HCT116 (cell line): ENCODE results near the gene ZKSCAN2. TPM values are rescaled to one million over a fixed set of nuclear protein-coding genes. Genes with fewer than 3 reads are reported as not detected.

Experiments
- ATAC-seq: fragments of 200-7000 bp; cut with Tn5 transposase; 2 replicates; pipeline ENCODE4 v1.9.1; 2020; ENCODE audit warnings: mild to moderate bottlenecking, moderate library complexity
- BruUV-seq: library from RNA; stranded (reverse); fragments of 400-500 nt; replicated peaks from 2 replicates; lab custom pipeline; 2021; lab: Mats Ljungman, UMichigan
- CTCF ChIA-PET: fragments of 300-600 bp; sonication (Branson Sonifier 250); formaldehyde crosslinking; loops from one replicate; lab custom pipeline; 2021; ENCODE audit warnings: antibody characterized with exemption; lab: Charles Lee
- POLR2A ChIA-PET: fragments of 300-600, 350-600 bp; sonication (Branson Sonifier 250); formaldehyde crosslinking; loops from one replicate; lab custom pipeline; 2021; ENCODE audit warnings: antibody characterized with exemption; lab: Charles Lee
- RAD21 ChIA-PET, 2 experiments: fragments of 300-600 bp; sonication (Branson Sonifier 250); formaldehyde crosslinking; loops; one replicate each; lab custom pipeline; 2023; ENCODE audit warnings: low total read pairs in 2 of 2; ENCODE audit not compliant: uncharacterized antibody in 2 of 2, unreplicated experiment in 2 of 2, low non-redundant PET in 1 of 2; lab: Charles Lee
- DNase-seq: peaks from one replicate; pipeline ENCODE4 v3.0.0-alpha.2; 2010; ENCODE audit warnings: low read depth, low spot score
- H2AFZ ChIP-seq: fragments of 200-600 bp; shearing (Covaris generic), sonication (generic); 2 replicates; pipeline ENCODE4 v1.6.1; 2017; ENCODE audit warnings: low read depth, mixed run types, mixed read lengths, antibody characterized with exemption, low read length; ENCODE audit not compliant: poor library complexity, severe bottlenecking
- H3K27ac ChIP-seq: 2 replicates; pipeline ENCODE4 v1.5.1; 2012; ENCODE audit warnings: low read depth, low read length
- H3K27me3 ChIP-seq: fragments of 200-600 bp; sonication (generic); 2 replicates; pipeline ENCODE4 v1.6.1; 2016; ENCODE audit warnings: mixed run types, low read length, mixed read lengths; ENCODE audit not compliant: insufficient read depth
- H3K36me3 ChIP-seq, 2 experiments: fragments of 200-500 bp in 1 of 2; fragments of 200-600 bp in 1 of 2; sonication (Bioruptor generic) in 1 of 2; sonication (generic) in 1 of 2; 2 replicates each; pipeline versions ENCODE4 v1.5.1 to v1.6.1; 2014 to 2016; ENCODE audit warnings: low read length in 2 of 2, inconsistent platforms in 1 of 2, mixed read lengths in 1 of 2, mixed run types in 1 of 2; ENCODE audit not compliant: insufficient read depth in 2 of 2, control insufficient read depth in 1 of 2
- H3K4me1 ChIP-seq, 2 experiments: fragments of 200-600 bp in 1 of 2; sonication (generic) in 1 of 2; 2 replicates each; pipeline versions ENCODE4 v1.5.1 to v1.6.1; 2012 to 2017; ENCODE audit warnings: low read length in 2 of 2, inconsistent platforms in 1 of 2, mild to moderate bottlenecking in 1 of 2, mixed read lengths in 1 of 2, mixed run types in 1 of 2, moderate library complexity in 1 of 2; ENCODE audit not compliant: insufficient read depth in 2 of 2, control insufficient read depth in 1 of 2
- H3K4me2 ChIP-seq: fragments of 200-600 bp; sonication (generic); 2 replicates; pipeline ENCODE4 v1.6.1; 2017; ENCODE audit warnings: mixed run types, low read length, mixed read lengths
- H3K4me3 ChIP-seq, 2 experiments: fragments of 200-600 bp in 1 of 2; sonication (generic) in 1 of 2; replicated peaks in 1 of 2; 2 replicates each; pipeline ENCODE4 v1.5.1; 2011 to 2016; ENCODE audit warnings: low read length in 2 of 2, control low read depth in 1 of 2, low read depth in 1 of 2, mild to moderate bottlenecking in 1 of 2, mixed read lengths in 1 of 2, mixed run types in 1 of 2
- H3K79me2 ChIP-seq: fragments of 200-600 bp; sonication (generic); 2 replicates; pipeline ENCODE4 v1.6.1; 2017; ENCODE audit warnings: mild to moderate bottlenecking, mixed run types, low read length, moderate library complexity, mixed read lengths; ENCODE audit not compliant: insufficient read depth
- H3K9ac ChIP-seq: fragments of 200-600 bp; sonication (generic); 2 replicates; pipeline ENCODE4 v1.6.1; 2016; ENCODE audit warnings: low read length, mixed read lengths
- H3K9me2 ChIP-seq: fragments of 200-600 bp; sonication (generic), shearing (Covaris generic); 2 replicates; pipeline ENCODE4 v1.6.1; 2017; ENCODE audit warnings: mixed run types, mild to moderate bottlenecking, moderate library complexity; ENCODE audit not compliant: insufficient read depth
- H3K9me3 ChIP-seq, 2 experiments: fragments of 200-500 bp in 1 of 2; fragments of 200-600 bp in 1 of 2; sonication (Bioruptor generic) in 1 of 2; sonication (generic) in 1 of 2; 2 replicates each; pipeline ENCODE4 v1.6.1; 2014 to 2017; ENCODE audit warnings: low read length in 2 of 2, mixed read lengths in 2 of 2, inconsistent platforms in 1 of 2, low read depth in 1 of 2, mild to moderate bottlenecking in 1 of 2, mixed run types in 1 of 2, moderate library complexity in 1 of 2; ENCODE audit not compliant: control insufficient read depth in 1 of 2, insufficient read depth in 1 of 2
- H4K20me1 ChIP-seq: fragments of 200-600 bp; sonication (generic), shearing (Covaris generic); 2 replicates; pipeline ENCODE4 v1.6.1; 2017; ENCODE audit warnings: mixed run types, mild to moderate bottlenecking, moderate library complexity; ENCODE audit not compliant: insufficient read depth
- CEBPB ChIP-seq: IDR thresholded peaks from 2 replicates; pipeline ENCODE4 v1.6.1; 2012; ENCODE audit warnings: low read depth
- EGR1 ChIP-seq: IDR thresholded peaks from 2 replicates; pipeline ENCODE4 v1.6.1; 2012; ENCODE audit warnings: low read depth
- ELF1 ChIP-seq: IDR thresholded peaks from 2 replicates; pipeline ENCODE4 v1.6.1; 2012; ENCODE audit warnings: low read depth, borderline replicate concordance
- FOSL1 ChIP-seq: IDR thresholded peaks from 2 replicates; pipeline ENCODE4 v1.6.1; 2012; ENCODE audit warnings: low read depth
- JUND ChIP-seq: IDR thresholded peaks from 2 replicates; pipeline ENCODE4 v1.6.1; 2012
- POLR2A ChIP-seq: IDR thresholded peaks from 2 replicates; pipeline ENCODE4 v1.7.0; 2011; ENCODE audit warnings: borderline replicate concordance; ENCODE audit not compliant: insufficient read depth, insufficient read length; ENCODE audit errors: extremely low read depth
- POLR2AphosphoS5 ChIP-seq: IDR thresholded peaks from 2 replicates; pipeline ENCODE4 v1.6.1; 2011; ENCODE audit warnings: mild to moderate bottlenecking, low read depth, low read length, moderate library complexity
- RAD21 ChIP-seq: IDR thresholded peaks from 2 replicates; pipeline ENCODE4 v1.6.1; 2012; ENCODE audit warnings: low read depth, mild to moderate bottlenecking
- SP1 ChIP-seq: IDR thresholded peaks from 2 replicates; pipeline ENCODE4 v1.6.1; 2012; ENCODE audit warnings: low read depth
- SRF ChIP-seq: IDR thresholded peaks from 2 replicates; pipeline ENCODE4 v1.6.1; 2012; ENCODE audit warnings: low read depth
- TCF7L2 ChIP-seq: IDR thresholded peaks from 2 replicates; pipeline ENCODE4 v1.7.0; 2011; ENCODE audit warnings: borderline replicate concordance, inconsistent platforms; ENCODE audit not compliant: insufficient read depth, insufficient read length; ENCODE audit errors: extremely low read depth
- ZFX ChIP-seq: fragments of 450-650 bp; IDR thresholded peaks from 2 replicates; pipeline ENCODE4 v1.6.1; 2017
- ZNF274 ChIP-seq: fragments of 200-500 bp; sonication (Bioruptor generic); IDR thresholded peaks from 2 replicates; pipeline ENCODE4 v1.6.1; 2014; ENCODE audit warnings: mild to moderate bottlenecking, low read depth, low read length, inconsistent platforms
- intact Hi-C: fragments of 100-400 bp; cut with micrococcal nuclease; formaldehyde crosslinking; loops from 2 replicates; pipeline ENCODE4 v1.10.0; 2022
- total RNA-seq: library from RNA; stranded (reverse); gene quantifications from one replicate; pipeline ENCODE4 v1.2.1, GENCODE V29; 2021; ENCODE audit not compliant: unreplicated experiment
- TF ChIP-seq, protein P1 (sequence below): IDR thresholded peaks from 2 replicates; pipeline ENCODE4 v1.6.1; 2012

ZKSCAN2 gene
- total RNA-seq, 1 experiment from 2014 or later = 12.3 TPM

DNA sequence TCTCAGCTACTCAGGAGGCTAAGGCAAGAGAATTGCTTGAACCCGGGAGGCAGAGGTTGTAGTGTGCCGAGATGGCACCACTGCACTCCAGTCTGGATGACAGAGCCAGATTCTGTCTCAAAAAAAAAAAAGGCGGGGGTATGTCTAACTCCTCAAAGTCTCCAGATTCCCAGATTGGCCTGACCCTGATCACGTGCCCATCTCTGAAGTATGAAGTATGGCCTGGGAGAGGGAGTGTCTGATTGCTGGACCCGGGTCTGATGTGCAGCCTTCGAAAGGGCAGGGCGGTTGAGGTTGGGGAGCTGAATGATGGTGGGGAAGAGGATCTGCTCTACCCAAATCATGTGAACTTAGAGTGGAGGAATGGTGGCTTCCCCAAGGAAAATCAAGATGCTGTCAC is 58.2 kb downstream of the ZKSCAN2 start:
- no peak overlapping the region for H3K4me3 ChIP-seq
- no peaks in the 10 kb centered on the region for H3K9me3 ChIP-seq
- intact Hi-C loops = no loop called here
- TF ChIP-seq POLR2A (no peak), SRF (no peak), FOSL1 (no peak), ELF1 (no peak), POLR2AphosphoS5 (no peak), JUND (no peak), ZNF274 (no peak), RAD21 (no peak), TCF7L2 (no peak), SP1 (no peak), EGR1 (no peak), CEBPB (no peak)
- TF ChIP-seq, protein P1, sequence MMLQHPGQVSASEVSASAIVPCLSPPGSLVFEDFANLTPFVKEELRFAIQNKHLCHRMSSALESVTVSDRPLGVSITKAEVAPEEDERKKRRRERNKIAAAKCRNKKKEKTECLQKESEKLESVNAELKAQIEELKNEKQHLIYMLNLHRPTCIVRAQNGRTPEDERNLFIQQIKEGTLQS = no peak
- H3K9me2 ChIP-seq = no peaks in the 10 kb centered on the region
- H2AFZ ChIP-seq = no peak overlapping the region
- no peaks in the 10 kb centered on the region for H3K79me2 ChIP-seq
- ATAC-seq (no peak), DNase-seq (no peak)
- ChIA-PET RAD21 (no interaction called here), POLR2A (no interaction called here), CTCF (no interaction called here)
- no TSS peak for BruUV-seq
- no peak overlapping the region for H3K27ac ChIP-seq
- H3K4me1 ChIP-seq = peaks cover 0 to 12% of the 10 kb centered on the region in 2 experiments; a peak in 2 of 4 replicates
- H3K36me3 ChIP-seq = no peaks in the 10 kb centered on the region
- H3K27me3 ChIP-seq = no peaks in the 10 kb centered on the region
- no peak overlapping the region for H3K9ac ChIP-seq
- no peak overlapping the region for H3K4me2 ChIP-seq
- H4K20me1 ChIP-seq = no peaks in the 10 kb centered on the region

DNA sequence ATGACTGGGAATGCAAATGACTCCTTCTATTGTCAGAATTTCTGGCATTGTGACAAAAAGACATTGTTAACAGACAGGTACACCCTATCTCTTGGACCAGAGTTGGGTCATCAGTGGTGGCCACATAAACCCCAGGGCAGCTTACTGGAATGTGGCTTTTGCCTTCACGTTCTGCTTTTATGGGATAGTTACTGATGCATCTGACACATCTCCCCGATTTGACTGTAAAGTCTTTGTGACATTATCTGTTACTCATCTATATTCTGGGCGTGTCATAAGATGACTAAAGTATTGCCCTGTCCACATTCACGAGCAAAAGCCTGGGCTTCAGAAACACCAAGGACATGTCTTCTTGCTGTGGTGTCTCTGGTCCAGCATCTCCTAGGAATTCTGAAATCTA is 59.6 kb downstream of the ZKSCAN2 start:
- intact Hi-C loops = no loop called here
- Histone ChIP-seq H4K20me1 (no peaks in the 10 kb centered on the region), H3K9ac (no peak overlapping the region), H3K9me3 (no peaks in the 10 kb centered on the region), H2AFZ (peak overlapping the region; percentile 67), H3K4me2 (peak overlapping the region; percentile 58), H3K27me3 (no peaks in the 10 kb centered on the region), H3K36me3 (no peaks in the 10 kb centered on the region), H3K9me2 (no peaks in the 10 kb centered on the region), H3K4me3 (no peak overlapping the region), H3K27ac (no peak overlapping the region), H3K4me1 (peaks cover 0 to 12% of the 10 kb centered on the region in 2 experiments; a peak in 2 of 4 replicates), H3K79me2 (no peaks in the 10 kb centered on the region)
- peak; percentile 51 for DNase-seq
- BruUV-seq = no TSS peak
- ChIA-PET RAD21 (no interaction called here), POLR2A (no interaction called here), CTCF (interaction anchor here (1.8 kb wide), 1 partner anchor 27 kb away, joined by 4 read pairs; no protein-coding TSS in a partner anchor)
- TF ChIP-seq SP1 (peak; percentile 38; the same call in 1 of the 2 replicates), JUND (no peak), FOSL1 (peak; percentile 42; the same call in 1 of the 2 replicates), ZFX (no peak), POLR2A (no peak)
- peak; percentile 88 for ATAC-seq
